Vagina (tissue), 2 donors: Measurements from ENCODE around the gene ADAMTS9. TPM values are rescaled to one million over a fixed set of nuclear protein-coding genes. Genes with fewer than 3 reads are reported as not detected.

Experiments used
- DNase-seq, 2 donors: peaks; one replicate each; pipeline ENCODE4 v3.0.0-alpha.2; 2017; ENCODE audit errors: extremely low spot score in 2 of 2
- H3K27ac ChIP-seq: fragments of 200-600 bp; sonication (generic); one replicate; pipeline ENCODE4 v1.5.1; 2019
- H3K27me3 ChIP-seq: fragments of 200-600 bp; sonication (generic); one replicate; pipeline ENCODE4 v1.5.1; 2019
- H3K36me3 ChIP-seq, 2 donors: fragments of 200-600 bp; sonication (generic); one replicate each; pipeline ENCODE4 v1.5.1; 2017 to 2019
- H3K4me1 ChIP-seq: fragments of 200-600 bp; sonication (generic); one replicate; pipeline ENCODE4 v1.5.1; 2019
- H3K4me3 ChIP-seq, 2 donors: fragments of 200-600 bp; sonication (generic); 1 replicate in 1 of 2; 2 replicates in 1 of 2; pipeline ENCODE4 v1.5.1; 2016 to 2019
- H3K9me3 ChIP-seq: fragments of 200-600 bp; sonication (generic); one replicate; pipeline ENCODE4 v1.5.1; 2019
- POLR2A ChIP-seq, 2 donors: fragments of 450-650 bp; IDR thresholded peaks; one replicate each; pipeline ENCODE4 v1.6.1; 2017; ENCODE audit warnings: antibody characterized with exemption in 2 of 2, mild to moderate bottlenecking in 2 of 2, moderate library complexity in 2 of 2
- POLR2AphosphoS5 ChIP-seq, 2 donors: sonication (generic); formaldehyde crosslinking; IDR thresholded peaks; one replicate each; pipeline ENCODE4 v1.9.0; 2017; ENCODE audit warnings: antibody characterized with exemption in 2 of 2, mild to moderate bottlenecking in 2 of 2, low read depth in 1 of 2; ENCODE audit not compliant: insufficient read depth in 1 of 2
- intact Hi-C: fragments of 100-400 bp; cut with DNase I; formaldehyde crosslinking; loops from one replicate; pipeline ENCODE4 v1.15.1; 2023
- total RNA-seq: library from RNA; depleted of rRNA; stranded (reverse); fragments of >200 nt; gene quantifications from one replicate; pipeline ENCODE4 v1.2.3, GENCODE V29; 2016
- TF ChIP-seq, protein P1 (sequence below), 3 experiments: fragments of 450-650 bp in 2 of 3; fragments of 200-600 bp in 1 of 3; sonication (generic) in 1 of 3; IDR thresholded peaks; one replicate each; pipeline ENCODE4 v1.5.1; 2017 to 2019; ENCODE audit warnings: antibody characterized with exemption in 3 of 3, mild to moderate bottlenecking in 2 of 3, moderate library complexity in 2 of 3

The ADAMTS9 gene
- total RNA-seq, 1 donor from 2014 or later = 118 TPM

DNA sequence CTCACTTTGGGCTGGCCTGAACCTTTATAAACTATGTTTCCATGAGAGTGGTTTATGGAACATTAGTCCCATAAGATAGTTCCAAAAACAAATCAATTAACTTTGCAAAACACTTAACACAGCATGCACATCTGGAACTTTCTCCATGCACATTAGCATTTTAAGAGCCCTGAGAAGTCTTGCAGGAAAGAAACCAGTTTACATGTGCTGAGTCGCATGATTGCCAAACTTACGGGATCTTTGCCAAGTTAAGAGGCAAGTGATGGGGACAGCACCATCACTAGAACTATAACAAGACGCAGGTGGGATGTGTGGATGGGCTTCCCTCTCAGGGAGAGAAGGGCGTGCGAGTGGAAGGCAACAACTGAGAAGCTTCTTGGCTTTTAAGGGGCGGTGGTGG lies 20.7 kb downstream of the ADAMTS9 start:
- Histone ChIP-seq H3K4me3 (no peak overlapping the region), H3K27me3 (no peaks in the 10 kb centered on the region), H3K9me3 (no peaks in the 10 kb centered on the region), H3K27ac (peak overlapping the region; percentile 15), H3K4me1 (peaks cover 15% of the 10 kb centered on the region), H3K36me3 (no peaks in the 10 kb centered on the region)
- DNase-seq = no peak
- intact Hi-C loops = no loop called here
- TF ChIP-seq POLR2A (IDR thresholded peaks at IDR 0.05) (no peak), POLR2AphosphoS5 (IDR thresholded peaks at IDR 0.05; ENCODE audit: insufficient read depth in 1 of 2, low read depth in 1 of 2) (no peak)
- TF ChIP-seq, protein P1, sequence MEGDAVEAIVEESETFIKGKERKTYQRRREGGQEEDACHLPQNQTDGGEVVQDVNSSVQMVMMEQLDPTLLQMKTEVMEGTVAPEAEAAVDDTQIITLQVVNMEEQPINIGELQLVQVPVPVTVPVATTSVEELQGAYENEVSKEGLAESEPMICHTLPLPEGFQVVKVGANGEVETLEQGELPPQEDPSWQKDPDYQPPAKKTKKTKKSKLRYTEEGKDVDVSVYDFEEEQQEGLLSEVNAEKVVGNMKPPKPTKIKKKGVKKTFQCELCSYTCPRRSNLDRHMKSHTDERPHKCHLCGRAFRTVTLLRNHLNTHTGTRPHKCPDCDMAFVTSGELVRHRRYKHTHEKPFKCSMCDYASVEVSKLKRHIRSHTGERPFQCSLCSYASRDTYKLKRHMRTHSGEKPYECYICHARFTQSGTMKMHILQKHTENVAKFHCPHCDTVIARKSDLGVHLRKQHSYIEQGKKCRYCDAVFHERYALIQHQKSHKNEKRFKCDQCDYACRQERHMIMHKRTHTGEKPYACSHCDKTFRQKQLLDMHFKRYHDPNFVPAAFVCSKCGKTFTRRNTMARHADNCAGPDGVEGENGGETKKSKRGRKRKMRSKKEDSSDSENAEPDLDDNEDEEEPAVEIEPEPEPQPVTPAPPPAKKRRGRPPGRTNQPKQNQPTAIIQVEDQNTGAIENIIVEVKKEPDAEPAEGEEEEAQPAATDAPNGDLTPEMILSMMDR (IDR thresholded peaks at IDR 0.05) = no peak

DNA sequence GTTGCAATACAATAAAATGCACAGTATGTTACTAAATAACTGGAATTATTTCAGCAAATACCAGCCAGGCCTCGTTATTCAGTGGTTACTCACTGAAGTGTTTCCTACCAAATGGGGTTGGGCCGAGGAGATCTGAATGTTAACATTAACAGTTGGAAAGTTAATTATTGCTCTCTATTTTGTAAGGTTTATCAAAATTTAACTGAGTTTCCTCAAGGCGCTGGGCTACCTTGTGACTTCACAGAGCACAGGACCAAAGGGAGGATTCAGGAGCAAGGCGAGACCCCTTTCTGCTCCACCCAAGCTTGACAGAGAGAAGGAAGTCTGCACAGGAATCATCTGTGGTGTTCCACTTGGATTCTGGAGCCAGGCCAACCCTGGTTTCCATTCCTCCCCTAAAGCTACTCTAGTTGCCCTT lies 21.6 kb downstream of the ADAMTS9 start:
- Histone ChIP-seq H3K27me3 (no peaks in the 10 kb centered on the region), H3K36me3 (no peaks in the 10 kb centered on the region), H3K4me3 (no peak overlapping the region), H3K9me3 (no peaks in the 10 kb centered on the region), H3K4me1 (peaks cover 15% of the 10 kb centered on the region), H3K27ac (peak overlapping the region; percentile 14)
- TF ChIP-seq, protein P1 (IDR thresholded peaks at IDR 0.05) = no peak
- no peak for TF ChIP-seq POLR2A (IDR thresholded peaks at IDR 0.05)
- no peak for TF ChIP-seq POLR2AphosphoS5 (IDR thresholded peaks at IDR 0.05; ENCODE audit: insufficient read depth in 1 of 2, low read depth in 1 of 2)
- no peak for DNase-seq
- intact Hi-C loops = no loop called here

- no peaks in the 10 kb centered on the region for H3K36me3 ChIP-seq
- no peak overlapping the region for H3K27ac ChIP-seq
- DNase-seq = no peak
- intact Hi-C loops = no loop called here
- TF ChIP-seq POLR2AphosphoS5 (IDR thresholded peaks at IDR 0.05; ENCODE audit: insufficient read depth in 1 of 2, low read depth in 1 of 2) = no peak
- TF ChIP-seq, protein P1 (IDR thresholded peaks at IDR 0.05) = no peak
- TF ChIP-seq POLR2A (IDR thresholded peaks at IDR 0.05) = no peak
- H3K4me3 ChIP-seq = no peak overlapping the region
- peaks cover 15% of the 10 kb centered on the region for H3K4me1 ChIP-seq
- no peaks in the 10 kb centered on the region for H3K27me3 ChIP-seq
- no peaks in the 10 kb centered on the region for H3K9me3 ChIP-seq
These were observed 23.4 kb downstream of the ADAMTS9 start for GRCh38 chr3:64664397-64664796.

GRCh38 chr3:64659617-64659978 lies 28.2 kb downstream of the ADAMTS9 start:
- TF ChIP-seq POLR2AphosphoS5 (IDR thresholded peaks at IDR 0.05; ENCODE audit: insufficient read depth in 1 of 2, low read depth in 1 of 2) = no peak
- TF ChIP-seq, protein P1 (IDR thresholded peaks at IDR 0.05) = no peak
- TF ChIP-seq POLR2A (IDR thresholded peaks at IDR 0.05) = no peak
- H3K4me3 ChIP-seq = no peak overlapping the region
- no peak for DNase-seq
- H3K27me3 ChIP-seq = no peaks in the 10 kb centered on the region
- H3K4me1 ChIP-seq = no peaks in the 10 kb centered on the region
- no peak overlapping the region for H3K27ac ChIP-seq
- intact Hi-C loops = no loop called here
- H3K36me3 ChIP-seq = peaks cover 0 to 4% of the 10 kb centered on the region in 2 donors
- H3K9me3 ChIP-seq = no peaks in the 10 kb centered on the region

GRCh38 chr3:64658001-64658400 lies 29.8 kb downstream of the ADAMTS9 start:
- no peak overlapping the region for H3K27ac ChIP-seq
- no peaks in the 10 kb centered on the region for H3K27me3 ChIP-seq
- TF ChIP-seq POLR2AphosphoS5 (IDR thresholded peaks at IDR 0.05; ENCODE audit: insufficient read depth in 1 of 2, low read depth in 1 of 2) = no peak
- no peak for TF ChIP-seq POLR2A (IDR thresholded peaks at IDR 0.05)
- TF ChIP-seq, protein P1 (IDR thresholded peaks at IDR 0.05) = no peak
- H3K36me3 ChIP-seq = peaks cover 0 to 4% of the 10 kb centered on the region in 2 donors
- no peak overlapping the region for H3K4me3 ChIP-seq
- H3K9me3 ChIP-seq = no peaks in the 10 kb centered on the region
- H3K4me1 ChIP-seq = no peaks in the 10 kb centered on the region
- intact Hi-C loops = no loop called here
- DNase-seq = no peak
